DOHH2 (cell line): ENCODE measurements around the gene TCF25.
A peak's percentile ranks its signal among the peaks of the same experiment; 100 is the strongest.

Experiments
- H3F3A ChIP-seq: fragments of 200-600 bp; sonication (generic), shearing (Covaris generic); 2 replicates; pipeline ENCODE4 v1.6.0; 2016; ENCODE audit warnings: antibody characterized with exemption, mild to moderate bottlenecking; ENCODE audit not compliant: control insufficient read depth, insufficient read depth
- H3K27ac ChIP-seq: fragments of 200-600 bp; sonication (generic); 2 replicates; pipeline ENCODE4 v1.5.1; 2014; ENCODE audit warnings: low read depth, mild to moderate bottlenecking, low read length, moderate library complexity
- H3K27me3 ChIP-seq: fragments of 200-600 bp; sonication (generic); 2 replicates; pipeline ENCODE4 v1.6.1; 2014; ENCODE audit warnings: mild to moderate bottlenecking, low read length, mixed read lengths; ENCODE audit not compliant: control insufficient read depth
- H3K36me3 ChIP-seq: fragments of 200-600 bp; sonication (generic); 2 replicates; pipeline ENCODE4 v1.6.1; 2014; ENCODE audit warnings: mild to moderate bottlenecking, low read length, moderate library complexity, mixed read lengths; ENCODE audit not compliant: control insufficient read depth
- H3K4me1 ChIP-seq: fragments of 200-600 bp; sonication (generic); 2 replicates; pipeline ENCODE4 v1.6.1; 2014; ENCODE audit warnings: mild to moderate bottlenecking, low read length, mixed read lengths; ENCODE audit not compliant: control insufficient read depth
- H3K4me2 ChIP-seq: fragments of 200-600 bp; sonication (generic); 2 replicates; pipeline ENCODE4 v1.6.0; 2014; ENCODE audit warnings: mild to moderate bottlenecking, low read length, moderate library complexity
- H3K4me3 ChIP-seq: fragments of 200-600 bp; sonication (generic); 2 replicates; pipeline ENCODE4 v1.5.1; 2014; ENCODE audit warnings: mild to moderate bottlenecking, low read length, mixed read lengths
- H3K79me2 ChIP-seq: fragments of 200-600 bp; sonication (generic); 2 replicates; pipeline ENCODE4 v1.6.1; 2014; ENCODE audit warnings: mild to moderate bottlenecking, low read length, mixed read lengths; ENCODE audit not compliant: control insufficient read depth
- H3K9me2 ChIP-seq: fragments of 200-600 bp; sonication (generic); replicated peaks from 2 replicates; pipeline ENCODE4 v1.6.1; 2014; ENCODE audit warnings: mild to moderate bottlenecking, low read length, mixed read lengths; ENCODE audit not compliant: control insufficient read depth
- H3K9me3 ChIP-seq: fragments of 200-600 bp; sonication (generic); 2 replicates; pipeline ENCODE4 v1.6.1; 2014; ENCODE audit warnings: antibody characterized with exemption, low read length, mixed read lengths; ENCODE audit not compliant: control insufficient read depth, insufficient read depth
- H4K20me1 ChIP-seq: fragments of 200-600 bp; sonication (generic); 2 replicates; pipeline ENCODE4 v1.6.0; 2014; ENCODE audit warnings: low read depth, mild to moderate bottlenecking, antibody characterized with exemption, low read length, moderate library complexity; ENCODE audit not compliant: control insufficient read depth, insufficient read depth
- CTCF ChIP-seq: fragments of 200-600 bp; sonication (generic); IDR thresholded peaks from one replicate; pipeline ENCODE4 v1.5.1; 2014; ENCODE audit warnings: antibody characterized with exemption, mild to moderate bottlenecking, low read depth, low read length; ENCODE audit not compliant: poor library complexity, severe bottlenecking
- EZH2phosphoT487 ChIP-seq: fragments of 200-600 bp; sonication (generic); IDR thresholded peaks from 2 replicates; pipeline ENCODE4 v1.6.1; 2017; ENCODE audit warnings: borderline replicate concordance, mild to moderate bottlenecking, antibody characterized with exemption, low read length, moderate library complexity, mixed read lengths

TCF25 gene

GRCh38 chr16:89919535-89920406 is 46.4 kb downstream of the TCF25 start:
- peaks cover 26% of the 10 kb centered on the region for H3K79me2 ChIP-seq
- H3K9me3 ChIP-seq: no peaks in the 10 kb centered on the region
- H3K27me3 ChIP-seq: no peaks in the 10 kb centered on the region
- H3K27ac ChIP-seq: no peak overlapping the region
- H3K9me2 ChIP-seq: no peaks in the 10 kb centered on the region
- TF ChIP-seq EZH2phosphoT487: no peak
- TF ChIP-seq CTCF: no peak
- H3F3A ChIP-seq: peaks cover 17% of the 10 kb centered on the region
- peak overlapping the region; percentile 84; the same call in 1 of the 2 replicates for H3K4me2 ChIP-seq
- no peak overlapping the region for H3K4me3 ChIP-seq
- H3K36me3 ChIP-seq: peaks cover 12% of the 10 kb centered on the region
- H4K20me1 ChIP-seq: no peaks in the 10 kb centered on the region; the same call in 1 of the 2 replicates
- peaks cover 54% of the 10 kb centered on the region for H3K4me1 ChIP-seq

GRCh38 chr16:89920723-89921122 is 47.3 kb downstream of the TCF25 start:
- peaks cover 36% of the 10 kb centered on the region for H3K79me2 ChIP-seq
- H3K27me3 ChIP-seq: no peaks in the 10 kb centered on the region
- H3K27ac ChIP-seq: peak overlapping the region; percentile 86
- H3F3A ChIP-seq: peaks cover 22% of the 10 kb centered on the region
- no peaks in the 10 kb centered on the region for H3K9me3 ChIP-seq
- peak overlapping the region; percentile 90 for H3K4me3 ChIP-seq
- H3K4me2 ChIP-seq: peak overlapping the region; percentile 84
- H3K36me3 ChIP-seq: peaks cover 20% of the 10 kb centered on the region
- H3K4me1 ChIP-seq: peaks cover 61% of the 10 kb centered on the region
- no peak for TF ChIP-seq EZH2phosphoT487
- no peak for TF ChIP-seq CTCF
- H4K20me1 ChIP-seq: no peaks in the 10 kb centered on the region; the same call in 1 of the 2 replicates
- no peaks in the 10 kb centered on the region for H3K9me2 ChIP-seq

GRCh38 chr16:89921131-89921701 is 47.8 kb downstream of the TCF25 start:
- peaks cover 63% of the 10 kb centered on the region for H3K4me1 ChIP-seq
- H3K27me3 ChIP-seq: no peaks in the 10 kb centered on the region
- H3K9me3 ChIP-seq: no peaks in the 10 kb centered on the region
- H3K36me3 ChIP-seq: peaks cover 22% of the 10 kb centered on the region
- no peaks in the 10 kb centered on the region; the same call in none of the 2 replicates for H4K20me1 ChIP-seq
- H3K79me2 ChIP-seq: peaks cover 41% of the 10 kb centered on the region
- H3K4me2 ChIP-seq: peak overlapping the region; percentile 84
- peaks cover 22% of the 10 kb centered on the region for H3F3A ChIP-seq
- peak overlapping the region; percentile 86 for H3K27ac ChIP-seq
- H3K4me3 ChIP-seq: peak overlapping the region; percentile 90
- no peak for TF ChIP-seq CTCF
- TF ChIP-seq EZH2phosphoT487: no peak
- H3K9me2 ChIP-seq: no peaks in the 10 kb centered on the region
